Liver (tissue), 9 donors: ENCODE data around the gene TSKU. TPM values are rescaled to one million over a fixed set of nuclear protein-coding genes. Genes with fewer than 3 reads are reported as not detected.

ENCODE experiments used
- DNase-seq: peaks from one replicate; pipeline ENCODE4 v3.0.0-alpha.2; 2017; ENCODE audit warnings: low spot score
- H3K27ac ChIP-seq, 2 donors: one replicate each; pipeline ENCODE4 v1.7.0; 2013; ENCODE audit warnings: inconsistent platforms in 2 of 2, low read length in 2 of 2, control low read depth in 1 of 2, low read depth in 1 of 2, mild to moderate bottlenecking in 1 of 2
- H3K27me3 ChIP-seq, 4 donors: one replicate each; pipeline versions ENCODE4 v1.6.1 to v1.7.0; 2013; ENCODE audit warnings: low read length in 3 of 4, inconsistent platforms in 1 of 4, mild to moderate bottlenecking in 1 of 4, moderate library complexity in 1 of 4; ENCODE audit not compliant: control insufficient read depth in 4 of 4, insufficient read depth in 4 of 4
- H3K36me3 ChIP-seq, 4 donors: one replicate each; pipeline versions ENCODE4 v1.6.1 to v1.7.0; 2013; ENCODE audit warnings: low read length in 3 of 4, mild to moderate bottlenecking in 3 of 4, low read depth in 1 of 4, moderate library complexity in 1 of 4; ENCODE audit not compliant: control insufficient read depth in 4 of 4, insufficient read depth in 3 of 4
- H3K4me1 ChIP-seq, 4 donors: one replicate each; pipeline versions ENCODE4 v1.6.1 to v1.7.0; 2013; ENCODE audit warnings: low read length in 3 of 4, mild to moderate bottlenecking in 3 of 4, moderate library complexity in 1 of 4; ENCODE audit not compliant: control insufficient read depth in 4 of 4, insufficient read depth in 4 of 4
- H3K4me3 ChIP-seq, 3 donors: one replicate each; pipeline versions ENCODE4 v1.6.1 to v1.7.0; 2013; ENCODE audit warnings: low read length in 3 of 3, control low read depth in 1 of 3, low read depth in 1 of 3, mild to moderate bottlenecking in 1 of 3
- H3K9ac ChIP-seq, 2 donors: one replicate each; pipeline ENCODE4 v1.7.0; 2013; ENCODE audit warnings: low read length in 2 of 2, mild to moderate bottlenecking in 2 of 2, moderate library complexity in 2 of 2, control low read depth in 1 of 2, low read depth in 1 of 2
- H3K9me3 ChIP-seq, 4 donors: one replicate each; pipeline versions ENCODE4 v1.6.1 to v1.7.0; 2013; ENCODE audit warnings: low read length in 3 of 4; ENCODE audit not compliant: control insufficient read depth in 4 of 4
- CTCF ChIP-seq: fragments of 150-350 bp; IDR thresholded peaks from 2 replicates; pipeline ENCODE4 v1.5.1; 2017; ENCODE audit warnings: improper control_type of control experiment, low read depth, low read length; ENCODE audit not compliant: missing input control
- EGR1 ChIP-seq, 2 donors: IDR thresholded peaks; 2 replicates each; pipeline ENCODE4 v1.6.1; 2016 to 2018; ENCODE audit warnings: antibody characterized with exemption in 2 of 2, low read depth in 2 of 2
- FOXA1 ChIP-seq: IDR thresholded peaks from 2 replicates; pipeline ENCODE4 v1.6.1; 2016; ENCODE audit warnings: antibody characterized with exemption
- FOXA2 ChIP-seq: IDR thresholded peaks from 2 replicates; pipeline ENCODE4 v1.6.1; 2016; ENCODE audit warnings: antibody characterized with exemption
- GABPA ChIP-seq, 2 donors: IDR thresholded peaks in 1 of 2; conservative IDR thresholded peaks in 1 of 2; 2 replicates each; pipeline ENCODE4 v1.6.1; 2016; ENCODE audit warnings: antibody characterized with exemption in 2 of 2, mild to moderate bottlenecking in 1 of 2, moderate library complexity in 1 of 2
- HNF4A ChIP-seq, 2 donors: conservative IDR thresholded peaks; 2 replicates each; pipeline ENCODE4 v1.6.1; 2016; ENCODE audit warnings: antibody characterized with exemption in 2 of 2, mild to moderate bottlenecking in 2 of 2
- HNF4G ChIP-seq: IDR thresholded peaks from 2 replicates; pipeline ENCODE4 v1.6.1; 2016; ENCODE audit warnings: antibody characterized with exemption
- RAD21 ChIP-seq, 2 donors: IDR thresholded peaks; 2 replicates each; pipeline ENCODE4 v1.6.1; 2016; ENCODE audit warnings: antibody characterized with exemption in 2 of 2, mild to moderate bottlenecking in 2 of 2
- RXRA ChIP-seq, 2 donors: IDR thresholded peaks; 2 replicates each; pipeline ENCODE4 v1.6.1; 2017 to 2018; ENCODE audit warnings: antibody characterized with exemption in 2 of 2, mild to moderate bottlenecking in 1 of 2
- SP1 ChIP-seq: IDR thresholded peaks from 2 replicates; pipeline ENCODE4 v1.6.1; 2018; ENCODE audit warnings: antibody characterized with exemption, mild to moderate bottlenecking
- YY1 ChIP-seq: IDR thresholded peaks from 2 replicates; pipeline ENCODE4 v1.6.1; 2016; ENCODE audit warnings: antibody characterized with exemption, mild to moderate bottlenecking
- ZBTB33 ChIP-seq: IDR thresholded peaks from 2 replicates; pipeline ENCODE4 v1.6.1; 2016; ENCODE audit warnings: antibody characterized with exemption
- WGBS: extraction: QIAGEN DNeasy Blood & Tissue Kit; methylation state at CpG from one replicate; pipeline ENCODE4 v1.1.7; 2013; 5-methylcytosine and 5-hydroxymethylcytosine counted together
- polyA plus RNA-seq, 2 donors: library from polyadenylated mRNA; stranded (reverse) in 1 of 2; unstranded in 1 of 2; fragments of 200-250 nt in 1 of 2; fragments of >200 nt in 1 of 2; fragmentation: Nextera tagmentation in 1 of 2; extraction: Ambion mirVana in 1 of 2; gene quantifications; one replicate each; pipeline versions ENCODE4 v1.2.1 to v1.2.3, GENCODE V29; 2013 to 2015
- total RNA-seq, 2 donors: library from RNA; depleted of rRNA; stranded (reverse); fragments of >200 nt; gene quantifications; one replicate each; pipeline ENCODE4 v1.2.3, GENCODE V29; 2014
- TF ChIP-seq, protein P1 (sequence below): IDR thresholded peaks from 2 replicates; pipeline ENCODE4 v1.6.1; 2016; ENCODE audit warnings: antibody characterized with exemption, mild to moderate bottlenecking
- donor health status: healthy.
- donor health status: healthy.
- donor health status: healthy.
- donor health status: healthy.
- donor health status: healthy.

TSKU gene
- total and polyA plus RNA-seq, 4 donors, result 3.3 to 492 (median 46.0) TPM

DNA sequence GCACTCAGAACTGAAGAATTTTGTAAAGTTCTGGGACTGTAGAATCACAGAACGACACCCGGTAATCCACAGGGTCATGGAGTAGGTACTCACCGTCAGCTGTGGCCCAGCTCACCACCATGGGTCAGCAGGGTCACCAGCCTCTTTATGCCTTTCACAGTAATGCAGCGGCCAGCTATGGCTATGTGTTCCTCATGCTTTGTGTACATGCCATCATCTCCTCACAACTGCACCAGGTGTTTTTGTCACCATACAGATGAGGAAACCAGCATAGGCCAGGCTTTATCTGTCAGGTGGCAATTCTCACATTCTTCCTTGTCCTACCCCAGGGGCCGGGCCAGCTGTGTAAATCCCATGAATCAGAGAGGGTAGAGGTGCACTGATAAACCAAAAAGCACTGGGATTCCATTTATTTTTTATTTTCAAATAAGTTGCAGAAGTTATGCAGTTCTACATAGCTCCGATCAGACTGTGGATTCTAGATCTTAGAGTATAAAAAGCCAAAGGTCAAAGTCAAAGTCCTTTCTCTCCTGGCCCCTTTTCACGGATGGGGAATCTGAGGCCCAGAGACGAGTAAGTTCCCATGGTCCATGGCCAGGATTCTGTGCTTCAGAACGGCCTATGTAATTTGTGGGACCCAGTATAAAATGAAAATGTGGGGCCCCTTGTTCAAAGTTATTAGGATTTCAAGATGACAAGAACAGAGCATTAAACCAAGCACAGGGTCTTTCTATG is 17.5 kb downstream of the TSKU start:
- H3K27me3 ChIP-seq, result no peaks in the 10 kb centered on the region
- DNase-seq, result no peak
- peaks cover 0 to 15% (median 8%) of the 10 kb centered on the region in 4 donors for H3K36me3 ChIP-seq
- H3K9ac ChIP-seq, result no peak overlapping the region
- H3K4me1 ChIP-seq, result peaks cover 4 to 76% (median 58%) of the 10 kb centered on the region in 4 donors
- 52% methylated on average over 9 of the region's 9 CpGs for WGBS
- no peak for TF ChIP-seq FOXA1
- TF ChIP-seq FOXA2, result no peak
- TF ChIP-seq HNF4G, result no peak
- TF ChIP-seq CTCF, result no peak
- no peak for TF ChIP-seq SP1
- TF ChIP-seq RXRA (IDR thresholded peaks at IDR 0.05), result peak in 1 of 2 donors; percentile 5
- TF ChIP-seq RAD21 (IDR thresholded peaks at IDR 0.05), result no peak
- no peak for TF ChIP-seq GABPA (IDR thresholded peaks at IDR 0.05 in 1 of 2, conservative IDR thresholded peaks at IDR 0.05 in 1 of 2)
- TF ChIP-seq HNF4A (conservative IDR thresholded peaks at IDR 0.05), result peak; percentile 81 to 82
- TF ChIP-seq YY1, result no peak
- TF ChIP-seq EGR1 (IDR thresholded peaks at IDR 0.05; ENCODE audit: low read depth in 2 of 2), result no peak
- no peaks in the 10 kb centered on the region for H3K9me3 ChIP-seq
- H3K27ac ChIP-seq, result peak overlapping the region in 1 of 2 donors; percentile 14
- no peak overlapping the region for H3K4me3 ChIP-seq

- TF ChIP-seq YY1 (peak; percentile 4), RXRA (IDR thresholded peaks at IDR 0.05) (no peak), CTCF (no peak), ZBTB33 (peak; percentile 5)
- TF ChIP-seq, protein P1, sequence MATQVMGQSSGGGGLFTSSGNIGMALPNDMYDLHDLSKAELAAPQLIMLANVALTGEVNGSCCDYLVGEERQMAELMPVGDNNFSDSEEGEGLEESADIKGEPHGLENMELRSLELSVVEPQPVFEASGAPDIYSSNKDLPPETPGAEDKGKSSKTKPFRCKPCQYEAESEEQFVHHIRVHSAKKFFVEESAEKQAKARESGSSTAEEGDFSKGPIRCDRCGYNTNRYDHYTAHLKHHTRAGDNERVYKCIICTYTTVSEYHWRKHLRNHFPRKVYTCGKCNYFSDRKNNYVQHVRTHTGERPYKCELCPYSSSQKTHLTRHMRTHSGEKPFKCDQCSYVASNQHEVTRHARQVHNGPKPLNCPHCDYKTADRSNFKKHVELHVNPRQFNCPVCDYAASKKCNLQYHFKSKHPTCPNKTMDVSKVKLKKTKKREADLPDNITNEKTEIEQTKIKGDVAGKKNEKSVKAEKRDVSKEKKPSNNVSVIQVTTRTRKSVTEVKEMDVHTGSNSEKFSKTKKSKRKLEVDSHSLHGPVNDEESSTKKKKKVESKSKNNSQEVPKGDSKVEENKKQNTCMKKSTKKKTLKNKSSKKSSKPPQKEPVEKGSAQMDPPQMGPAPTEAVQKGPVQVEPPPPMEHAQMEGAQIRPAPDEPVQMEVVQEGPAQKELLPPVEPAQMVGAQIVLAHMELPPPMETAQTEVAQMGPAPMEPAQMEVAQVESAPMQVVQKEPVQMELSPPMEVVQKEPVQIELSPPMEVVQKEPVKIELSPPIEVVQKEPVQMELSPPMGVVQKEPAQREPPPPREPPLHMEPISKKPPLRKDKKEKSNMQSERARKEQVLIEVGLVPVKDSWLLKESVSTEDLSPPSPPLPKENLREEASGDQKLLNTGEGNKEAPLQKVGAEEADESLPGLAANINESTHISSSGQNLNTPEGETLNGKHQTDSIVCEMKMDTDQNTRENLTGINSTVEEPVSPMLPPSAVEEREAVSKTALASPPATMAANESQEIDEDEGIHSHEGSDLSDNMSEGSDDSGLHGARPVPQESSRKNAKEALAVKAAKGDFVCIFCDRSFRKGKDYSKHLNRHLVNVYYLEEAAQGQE, result peak; percentile 15
- DNase-seq, result no peak
- Histone ChIP-seq H3K27me3 (no peaks in the 10 kb centered on the region), H3K9me3 (no peaks in the 10 kb centered on the region), H3K36me3 (peaks cover 0 to 13% (median 3%) of the 10 kb centered on the region in 4 donors), H3K4me3 (no peak overlapping the region), H3K9ac (no peak overlapping the region), H3K4me1 (peaks cover 4 to 70% (median 55%) of the 10 kb centered on the region in 4 donors), H3K27ac (peak overlapping the region; percentile 6 to 14)
- WGBS, result 45% methylated on average over 2 of the region's 2 CpGs
These were observed 18.1 kb downstream of the TSKU start for GRCh38 chr11:76801225-76801624.
